IgD-negative memory B cell (primary cell): ENCODE results near the gene LGALS9B. TPM values are rescaled to one million over a fixed set of nuclear protein-coding genes. Genes with fewer than 3 reads are reported as not detected.
"Not testable (repeated sequence)": the region's sequence is repeated elsewhere in the genome, so short reads cannot be mapped to it uniquely, and the experiment has no call there.

Source experiments
- H3K27ac Mint-ChIP-seq, 3 donors: one replicate each; pipeline ENCODE4 v1.8.0; 2020 to 2022; ENCODE audit warnings: mild to moderate bottlenecking in 3 of 3, mixed read lengths in 3 of 3, moderate library complexity in 1 of 3
- H3K27me3 Mint-ChIP-seq: one replicate; pipeline ENCODE4 v1.8.0; 2021; ENCODE audit warnings: mixed read lengths
- H3K36me3 Mint-ChIP-seq: one replicate; pipeline ENCODE4 v1.8.0; 2020; ENCODE audit warnings: mild to moderate bottlenecking, mixed read lengths
- H3K4me1 Mint-ChIP-seq, 3 donors: one replicate each; pipeline ENCODE4 v1.8.0; 2020 to 2022; ENCODE audit warnings: mixed read lengths in 3 of 3, mild to moderate bottlenecking in 1 of 3
- H3K4me3 Mint-ChIP-seq, 4 donors: one replicate each; pipeline ENCODE4 v1.8.0; 2020 to 2022; ENCODE audit warnings: mild to moderate bottlenecking in 4 of 4, mixed read lengths in 4 of 4, moderate library complexity in 3 of 4
- H3K9me3 Mint-ChIP-seq, 3 donors: one replicate each; pipeline ENCODE4 v1.8.0; 2020 to 2021; ENCODE audit warnings: mixed read lengths in 3 of 3, mild to moderate bottlenecking in 1 of 3
- polyA plus RNA-seq: library from polyadenylated mRNA; unstranded; fragments of 300-500 nt; fragmentation: Illumina TruSeq; gene quantifications from one replicate; pipeline ENCODE4 v1.2.3, GENCODE V29; 2021

LGALS9B gene
- polyA plus RNA-seq, 1 donor from 2014 or later: not detected

DNA sequence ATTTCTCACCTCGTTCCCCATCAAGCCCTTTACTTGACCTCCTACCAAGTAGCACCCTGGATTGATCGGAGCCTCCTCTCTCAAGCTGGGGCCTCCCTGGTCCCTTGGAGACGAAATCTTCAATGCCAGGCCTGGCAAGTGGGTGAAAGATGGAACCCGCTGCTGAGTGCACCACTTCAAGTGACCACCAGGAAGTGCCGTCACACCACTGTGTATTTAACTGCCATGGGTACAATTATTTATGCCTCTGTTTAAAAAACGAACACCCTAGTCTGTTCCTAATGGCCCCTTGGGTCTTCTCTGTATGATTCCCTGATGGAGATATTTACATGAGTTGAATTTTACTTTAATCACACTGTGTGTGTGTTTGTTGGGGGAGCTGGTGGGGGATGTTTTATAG, 20.4 kb downstream of the LGALS9B start:
- not testable (repeated sequence) for H3K4me1 Mint-ChIP-seq, H3K27me3 Mint-ChIP-seq, H3K36me3 Mint-ChIP-seq, H3K4me3 Mint-ChIP-seq, H3K27ac Mint-ChIP-seq, H3K9me3 Mint-ChIP-seq

DNA sequence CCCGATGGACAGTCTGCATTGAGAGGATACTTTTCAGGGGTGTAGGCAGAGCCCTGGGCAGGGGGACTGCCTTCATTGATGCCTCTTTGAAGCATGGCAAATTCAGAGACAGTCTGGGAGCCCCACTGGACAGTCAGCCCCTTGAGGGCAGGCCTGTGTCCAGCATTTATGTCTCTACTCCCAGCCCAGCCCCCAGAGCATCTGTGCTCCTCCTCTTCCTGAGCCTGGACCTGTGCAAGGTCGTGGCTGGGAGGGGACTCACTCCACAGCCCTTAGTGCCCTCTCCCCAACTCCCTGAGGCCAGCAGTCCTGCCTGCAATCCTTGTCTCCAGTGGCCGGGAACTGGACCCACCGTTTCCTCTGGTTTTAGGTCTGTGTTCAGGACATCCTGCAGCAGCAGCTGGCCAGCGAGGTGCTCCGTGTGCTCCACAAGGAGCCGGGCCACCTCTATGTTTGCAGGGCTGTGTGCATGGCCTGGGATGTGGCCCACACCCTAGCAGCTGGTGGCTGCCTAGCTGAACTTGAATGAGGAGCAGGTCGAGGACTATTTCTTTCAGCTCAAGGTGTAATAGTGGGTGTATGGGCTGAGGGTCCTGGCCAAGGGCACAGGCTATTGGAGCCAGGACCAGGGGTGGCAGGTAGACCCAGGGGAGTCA, 22.6 kb downstream of the LGALS9B start:
- not testable (repeated sequence) for H3K27ac Mint-ChIP-seq, H3K27me3 Mint-ChIP-seq, H3K9me3 Mint-ChIP-seq, H3K4me1 Mint-ChIP-seq, H3K4me3 Mint-ChIP-seq, H3K36me3 Mint-ChIP-seq

DNA sequence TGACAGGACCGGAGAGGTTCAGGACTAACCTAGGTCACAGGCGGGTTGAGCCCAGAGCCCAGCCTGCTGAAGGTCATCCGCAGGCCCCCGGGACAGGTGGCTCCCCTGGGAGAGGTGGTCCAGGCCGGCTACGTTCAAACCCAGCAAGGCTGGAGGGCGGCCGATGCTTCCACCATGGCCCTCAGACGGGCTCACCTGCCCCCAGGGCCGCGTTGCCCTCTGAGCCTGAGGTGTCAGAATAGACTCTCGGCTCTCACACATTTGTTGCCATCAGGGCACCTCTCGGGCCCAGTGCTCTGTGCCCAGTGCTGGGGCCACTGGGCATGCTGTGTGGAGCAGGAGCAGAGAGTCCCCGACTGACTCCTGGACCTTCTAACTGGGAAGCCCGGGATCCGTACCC, 23.2 kb downstream of the LGALS9B start:
- H3K36me3 Mint-ChIP-seq, H3K27me3 Mint-ChIP-seq, H3K27ac Mint-ChIP-seq, H3K9me3 Mint-ChIP-seq, H3K4me1 Mint-ChIP-seq, H3K4me3 Mint-ChIP-seq: not testable (repeated sequence)

DNA sequence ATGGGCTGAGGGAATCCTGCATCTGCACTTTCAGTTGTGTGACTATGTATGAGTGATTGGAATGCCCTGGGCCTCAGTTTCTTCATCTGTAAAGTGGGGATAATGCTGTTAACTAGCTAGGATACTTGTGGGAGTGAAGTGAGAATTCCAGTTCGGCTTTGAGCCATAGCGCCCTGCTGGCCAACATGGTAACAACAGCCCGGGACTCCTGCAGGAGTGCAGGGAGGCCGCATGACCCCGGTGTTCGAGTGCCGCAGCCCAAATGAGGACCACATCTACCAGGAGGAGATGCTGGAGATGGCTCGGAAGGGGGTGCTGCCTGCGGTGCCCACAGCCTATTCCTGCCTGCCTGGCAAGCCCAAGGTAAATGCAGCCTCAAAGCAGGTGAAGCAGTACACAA, 23.7 kb downstream of the LGALS9B start:
- H3K36me3 Mint-ChIP-seq, H3K4me1 Mint-ChIP-seq, H3K4me3 Mint-ChIP-seq, H3K27ac Mint-ChIP-seq, H3K27me3 Mint-ChIP-seq, H3K9me3 Mint-ChIP-seq: not testable (repeated sequence)

DNA sequence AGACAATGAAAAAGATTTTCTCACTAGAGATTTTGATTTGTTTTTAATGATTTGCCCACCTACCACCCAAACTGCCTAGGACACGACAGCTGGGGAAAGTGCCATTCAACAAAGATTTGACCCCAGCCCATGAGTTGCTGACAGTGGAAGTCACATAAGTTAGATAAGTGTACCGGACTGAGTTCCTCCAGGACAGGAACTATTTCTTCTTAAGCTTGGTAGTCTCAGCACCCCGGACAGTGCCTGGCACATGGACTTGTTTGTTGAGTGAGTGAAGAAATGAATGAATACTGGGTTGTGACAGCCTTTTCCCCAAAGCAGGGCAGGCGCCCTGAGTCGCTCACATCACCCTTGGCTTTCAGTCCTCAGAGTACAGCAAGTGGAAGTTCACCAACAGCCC, 26.7 kb downstream of the LGALS9B start:
- H3K36me3 Mint-ChIP-seq, H3K9me3 Mint-ChIP-seq: not testable (repeated sequence)

DNA sequence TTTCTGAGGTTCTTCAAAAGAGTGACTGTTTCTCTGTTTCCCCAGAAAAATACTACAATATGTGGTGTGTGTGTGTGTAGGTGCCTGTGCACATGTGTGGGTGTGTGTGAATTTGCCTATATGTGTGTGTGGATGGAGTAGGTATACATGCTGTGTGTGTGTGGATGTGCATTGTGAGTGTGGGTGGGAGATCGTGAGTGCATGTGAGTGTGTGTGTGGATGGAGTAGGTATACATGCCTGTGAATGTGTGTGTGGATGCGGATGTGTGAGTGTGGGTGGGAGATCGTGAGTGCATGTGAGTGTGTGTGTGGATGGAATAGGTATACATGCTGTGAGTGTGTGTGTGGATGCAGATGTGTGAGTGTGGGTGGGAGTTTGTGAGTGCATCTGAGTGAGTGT, 32.2 kb downstream of the LGALS9B start:
- H3K27me3 Mint-ChIP-seq, H3K4me1 Mint-ChIP-seq, H3K4me3 Mint-ChIP-seq, H3K9me3 Mint-ChIP-seq, H3K27ac Mint-ChIP-seq, H3K36me3 Mint-ChIP-seq: not testable (repeated sequence)

More for the DNA sequence above, 26.7 kb downstream of the LGALS9B start:
- H3K27ac Mint-ChIP-seq, H3K27me3 Mint-ChIP-seq, H3K4me3 Mint-ChIP-seq, H3K4me1 Mint-ChIP-seq: not testable (repeated sequence)

DNA sequence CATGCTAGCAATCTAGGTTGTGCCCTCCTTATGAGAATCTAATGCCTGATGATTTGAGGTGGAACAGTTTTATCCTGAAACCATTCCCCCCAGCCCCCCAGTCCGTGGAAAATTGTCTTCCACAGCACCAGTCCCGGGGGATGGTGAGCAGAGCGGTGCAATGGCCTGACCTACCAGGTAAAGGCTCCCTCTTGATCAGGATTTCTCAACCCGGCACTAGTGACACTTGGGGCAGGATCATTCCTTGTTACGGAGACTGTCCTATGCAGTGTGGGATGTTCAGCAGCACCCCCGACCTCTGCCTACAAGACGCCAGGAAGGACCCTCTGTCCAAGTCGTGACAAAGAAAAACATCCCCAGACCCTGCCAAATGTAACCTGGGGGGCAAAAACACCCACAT, 34.0 kb downstream of the LGALS9B start:
- H3K4me3 Mint-ChIP-seq, H3K27ac Mint-ChIP-seq, H3K36me3 Mint-ChIP-seq, H3K4me1 Mint-ChIP-seq, H3K27me3 Mint-ChIP-seq, H3K9me3 Mint-ChIP-seq: not testable (repeated sequence)

DNA sequence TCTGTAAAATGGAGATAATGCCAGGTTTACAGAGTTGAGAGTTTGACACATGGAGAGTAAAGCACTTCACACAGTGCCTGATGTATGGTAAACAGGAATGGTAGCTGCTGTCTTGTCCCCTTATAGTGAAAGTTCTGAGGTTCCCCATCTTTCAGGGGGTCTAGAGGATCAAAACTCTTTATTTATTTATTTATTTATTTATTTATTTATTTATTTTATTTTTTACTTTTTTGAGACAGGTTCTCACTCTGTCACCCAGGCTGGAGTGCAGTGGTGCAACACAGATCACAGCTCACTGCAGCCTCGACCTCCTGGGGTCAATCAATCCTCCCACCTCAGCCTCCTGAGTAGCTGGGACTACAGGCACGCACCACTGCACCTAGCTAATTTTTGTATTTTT, 40.1 kb downstream of the LGALS9B start:
- H3K9me3 Mint-ChIP-seq, H3K4me3 Mint-ChIP-seq, H3K4me1 Mint-ChIP-seq, H3K27ac Mint-ChIP-seq, H3K27me3 Mint-ChIP-seq, H3K36me3 Mint-ChIP-seq: not testable (repeated sequence)

DNA sequence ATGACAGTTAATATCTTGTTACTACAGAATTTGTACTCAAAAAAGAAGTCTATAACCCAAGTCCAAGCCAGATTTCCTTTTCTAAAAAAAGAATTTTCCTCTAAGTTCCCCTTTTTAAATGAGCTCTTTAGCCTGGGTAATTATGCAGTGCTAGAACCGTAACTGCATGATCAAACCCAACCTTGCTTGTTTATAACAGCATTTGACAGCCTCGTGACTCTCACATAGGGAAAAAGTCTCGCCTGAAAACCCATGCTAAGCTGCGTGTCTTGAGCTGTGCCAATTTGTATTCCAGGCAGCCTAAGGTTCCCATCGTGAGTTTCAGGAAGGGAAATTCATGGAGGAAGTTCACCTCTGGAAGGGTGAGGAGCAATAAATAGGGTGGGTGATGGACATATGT, 44.5 kb downstream of the LGALS9B start:
- H3K9me3 Mint-ChIP-seq: not testable (repeated sequence)

DNA sequence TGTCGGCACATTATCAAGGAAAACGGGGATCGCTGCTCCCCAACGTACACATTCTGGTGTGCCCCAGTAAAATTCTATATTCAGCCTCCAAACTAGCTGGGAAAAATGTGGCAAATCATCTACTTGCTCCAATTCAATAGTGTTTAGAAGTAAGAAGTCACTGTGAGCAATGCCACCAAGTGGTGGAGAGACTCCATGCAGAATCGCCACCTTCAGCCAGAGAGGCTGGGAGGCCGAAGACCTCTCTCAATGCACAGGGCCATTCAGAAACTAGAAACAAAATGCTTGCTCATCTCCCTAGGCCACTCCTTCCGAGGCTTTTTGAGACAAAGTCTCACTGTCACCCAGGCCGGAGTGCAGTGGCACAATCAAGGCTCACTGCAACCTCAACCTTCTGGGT, 48.5 kb downstream of the LGALS9B start:
- H3K27ac Mint-ChIP-seq, H3K4me1 Mint-ChIP-seq, H3K27me3 Mint-ChIP-seq, H3K36me3 Mint-ChIP-seq, H3K4me3 Mint-ChIP-seq, H3K9me3 Mint-ChIP-seq: not testable (repeated sequence)

More for the DNA sequence above, 44.5 kb downstream of the LGALS9B start:
- H3K27me3 Mint-ChIP-seq, H3K4me1 Mint-ChIP-seq, H3K36me3 Mint-ChIP-seq, H3K4me3 Mint-ChIP-seq, H3K27ac Mint-ChIP-seq: not testable (repeated sequence)

DNA sequence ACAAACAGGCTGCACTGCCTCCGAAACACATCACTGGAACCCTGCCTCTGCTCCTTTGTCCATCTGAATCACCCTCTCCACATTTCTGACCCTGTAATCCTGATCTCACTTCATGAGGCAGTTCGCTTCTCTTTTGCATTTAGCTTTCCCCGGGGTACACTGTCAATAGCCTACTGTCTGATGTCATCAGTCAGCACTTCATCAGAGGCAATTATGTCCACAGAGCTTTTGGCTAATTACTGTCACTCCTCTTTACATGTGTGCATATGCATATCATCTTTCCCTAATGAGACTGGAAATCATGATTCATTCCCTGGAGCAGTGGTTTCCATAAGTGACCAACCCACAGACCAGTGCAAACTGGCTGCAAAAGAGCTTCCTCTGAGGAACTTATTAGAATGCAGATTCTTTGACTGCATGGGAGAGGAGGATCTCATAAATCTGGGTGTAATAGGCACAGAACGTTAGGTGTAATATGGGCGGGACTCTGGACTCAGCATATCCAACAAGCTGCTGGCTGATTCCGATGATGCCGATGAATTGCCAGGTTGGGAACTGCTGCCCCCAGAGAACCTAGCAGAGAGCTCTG, 49.8 kb downstream of the LGALS9B start:
- not testable (repeated sequence) for H3K27me3 Mint-ChIP-seq, H3K9me3 Mint-ChIP-seq, H3K36me3 Mint-ChIP-seq, H3K4me1 Mint-ChIP-seq, H3K4me3 Mint-ChIP-seq, H3K27ac Mint-ChIP-seq

DNA sequence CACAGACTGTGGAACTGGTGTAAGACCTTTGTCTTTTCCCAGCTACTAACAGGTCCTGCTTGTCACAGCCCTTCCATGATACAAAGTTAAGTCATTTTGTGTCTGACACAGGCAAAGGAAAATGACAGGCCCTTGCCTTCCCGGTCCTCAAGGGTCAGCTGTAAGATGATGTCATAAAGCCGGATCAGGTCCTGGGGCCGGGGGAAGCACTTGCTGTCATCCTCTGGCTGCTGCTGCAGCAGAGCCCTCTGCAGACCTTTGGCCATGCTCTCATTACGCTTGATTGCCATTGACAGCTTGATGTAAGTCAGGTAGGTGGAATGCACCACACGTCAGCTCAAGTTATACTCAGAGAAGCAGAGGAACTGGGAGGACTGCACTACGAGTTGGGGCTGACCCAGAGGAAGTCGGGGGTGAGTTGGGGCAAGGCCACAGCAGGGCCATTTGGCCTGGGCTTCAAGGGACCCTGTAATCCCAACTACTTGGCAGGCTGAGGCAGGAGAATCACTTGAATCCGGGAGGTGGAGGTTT, 50.9 kb downstream of the LGALS9B start:
- not testable (repeated sequence) for H3K9me3 Mint-ChIP-seq, H3K27me3 Mint-ChIP-seq, H3K36me3 Mint-ChIP-seq, H3K4me3 Mint-ChIP-seq, H3K4me1 Mint-ChIP-seq, H3K27ac Mint-ChIP-seq

DNA sequence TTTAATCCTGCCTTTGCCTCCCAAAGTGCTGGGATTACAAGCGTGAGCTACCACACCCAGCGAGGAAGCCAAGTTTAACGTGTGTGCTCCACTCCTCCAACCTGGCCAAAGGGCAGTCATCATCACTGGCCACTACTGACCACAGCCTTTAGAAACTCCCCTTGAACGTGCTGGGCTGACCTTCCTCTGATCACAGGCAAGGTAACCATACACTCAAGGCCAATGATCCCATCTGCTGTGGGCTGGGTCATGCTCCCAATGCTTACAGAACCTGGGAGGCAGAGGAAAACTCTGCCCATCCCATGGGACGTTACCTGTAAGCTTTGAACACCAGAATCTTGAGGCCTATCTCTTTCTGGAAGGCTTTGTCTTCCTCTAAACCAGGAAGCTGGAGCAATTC, 51.9 kb downstream of the LGALS9B start:
- not testable (repeated sequence) for H3K36me3 Mint-ChIP-seq, H3K4me1 Mint-ChIP-seq, H3K27me3 Mint-ChIP-seq, H3K27ac Mint-ChIP-seq, H3K9me3 Mint-ChIP-seq, H3K4me3 Mint-ChIP-seq

DNA sequence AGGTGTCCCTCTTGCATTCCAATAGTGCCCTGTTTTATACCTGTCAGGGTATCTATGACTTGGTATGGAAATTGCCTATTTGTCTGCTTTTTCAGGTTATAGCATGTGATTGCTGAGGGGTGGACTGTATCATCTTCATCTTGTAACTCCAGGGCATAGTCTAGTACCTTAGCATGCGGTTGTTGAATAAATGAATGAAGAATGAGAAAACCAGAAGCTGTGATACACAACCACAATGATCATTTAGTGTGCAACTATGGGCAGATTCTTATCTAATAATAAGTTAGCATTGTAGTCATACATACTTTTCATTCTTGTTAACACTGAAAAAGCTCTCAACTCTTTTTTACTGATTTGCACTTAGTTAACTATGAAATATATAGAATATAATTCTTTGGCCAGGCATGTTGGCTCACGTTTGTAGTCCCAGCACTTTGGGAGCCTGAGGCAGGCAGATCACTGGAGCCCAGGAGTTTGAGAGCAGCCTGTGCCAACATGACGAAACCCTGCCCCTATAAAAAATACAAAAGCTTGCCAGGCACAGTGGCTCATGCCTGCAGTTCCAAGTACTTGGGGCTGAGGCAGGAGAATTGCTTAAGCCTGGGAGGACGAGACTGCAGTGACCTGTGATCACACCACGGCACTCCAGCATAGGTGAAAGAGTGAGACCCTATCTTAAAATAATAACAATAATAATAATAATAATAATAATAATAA, 65.9 kb downstream of the LGALS9B start:
- not testable (repeated sequence) for H3K9me3 Mint-ChIP-seq, H3K36me3 Mint-ChIP-seq, H3K4me1 Mint-ChIP-seq, H3K4me3 Mint-ChIP-seq, H3K27ac Mint-ChIP-seq, H3K27me3 Mint-ChIP-seq

DNA sequence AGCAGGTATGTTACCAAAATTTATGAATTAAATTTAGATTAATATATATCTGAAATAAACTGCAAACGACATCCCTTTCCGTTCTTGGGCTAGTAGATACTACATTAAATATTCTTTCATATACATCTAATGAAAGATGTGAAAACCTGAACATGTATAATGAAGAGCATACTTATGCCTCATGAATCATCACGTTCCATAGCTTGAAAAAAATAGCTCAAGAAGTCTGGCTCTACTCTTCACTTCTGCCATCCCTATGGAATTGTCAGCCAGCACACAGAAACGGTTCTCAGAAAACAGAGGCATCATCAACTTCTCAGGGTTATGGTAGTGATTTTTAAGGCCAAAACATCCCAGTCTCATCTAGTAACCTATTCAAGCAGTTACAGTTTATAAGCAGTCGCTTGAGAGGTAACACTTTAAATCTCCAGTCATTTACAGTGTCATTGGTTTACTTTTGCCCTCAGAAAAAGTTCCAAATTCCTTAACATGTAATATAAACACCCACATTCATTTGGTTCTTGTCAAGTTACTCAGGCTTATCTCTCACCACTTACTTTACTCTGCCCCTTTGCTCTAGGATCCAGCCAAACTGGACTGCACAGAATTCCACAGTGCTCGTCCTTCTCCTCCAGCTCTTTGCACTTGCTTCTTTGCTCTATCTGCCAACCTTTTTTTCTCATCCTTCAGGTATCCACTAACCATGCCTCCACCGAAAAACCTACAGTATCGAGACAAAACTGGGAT, 66.6 kb downstream of the LGALS9B start:
- H3K36me3 Mint-ChIP-seq, H3K4me1 Mint-ChIP-seq, H3K27ac Mint-ChIP-seq, H3K9me3 Mint-ChIP-seq, H3K27me3 Mint-ChIP-seq, H3K4me3 Mint-ChIP-seq: not testable (repeated sequence)
